ENCODE results near the gene FERMT2. TPM values are rescaled to one million over a fixed set of nuclear protein-coding genes. Genes with fewer than 3 reads are reported as not detected.
A peak's percentile ranks its signal among the peaks of the same experiment; 100 is the strongest.

FERMT2 gene
- polyA plus RNA-seq, 4 donors, result 0.89 to 18.9 (median 11.5) TPM

- Histone ChIP-seq H3K4me3 (ENCODE audit: low read depth in 1 of 3, low read length in 3 of 3) (peak overlapping the region; percentile 56 to 78 (median 76)), H3K36me3 (ENCODE audit: control insufficient read depth in 3 of 3, insufficient read depth in 2 of 3, low read depth in 1 of 3, low read length in 3 of 3) (peaks cover 0 to 3% (median 0%) of the 10 kb centered on the region in 3 donors), H3K27me3 (ENCODE audit: control insufficient read depth in 3 of 3, insufficient read depth in 3 of 3, low read length in 3 of 3) (peaks cover 2 to 34% (median 13%) of the 10 kb centered on the region in 3 donors), H3K4me1 (ENCODE audit: control insufficient read depth in 3 of 3, insufficient read depth in 2 of 3, low read depth in 1 of 3, low read length in 2 of 3) (peaks cover 0 to 4% (median 2%) of the 10 kb centered on the region in 3 donors), H3K9me3 (ENCODE audit: control insufficient read depth in 2 of 2, insufficient read depth in 1 of 2, low read depth in 1 of 2, low read length in 1 of 2) (no peaks in the 10 kb centered on the region), H3K27ac (ENCODE audit: low read depth in 1 of 3, low read length in 2 of 3) (peak overlapping the region in 2 of 3 donors; percentile 72 to 86)
- WGBS, 3 donors, result 2 to 6% (median 3%) methylated on average over 24 of the region's 24 CpGs
- no peak for FAIRE-seq
- DNase-seq, result peak in 1 of 2 donors; percentile 52
Measured at GRCh38 chr14:52949711-52950409, 990 bp downstream of the FERMT2 start.

GRCh38 chr14:52949249-52949648 lies 1.6 kb downstream of the FERMT2 start:
- DNase-seq (no peak), FAIRE-seq (no peak)
- Histone ChIP-seq H3K9me3 (ENCODE audit: control insufficient read depth in 2 of 2, insufficient read depth in 1 of 2, low read depth in 1 of 2, low read length in 1 of 2) (no peaks in the 10 kb centered on the region), H3K4me1 (ENCODE audit: control insufficient read depth in 3 of 3, insufficient read depth in 2 of 3, low read depth in 1 of 3, low read length in 2 of 3) (peaks cover 0 to 4% (median 2%) of the 10 kb centered on the region in 3 donors), H3K4me3 (ENCODE audit: low read depth in 1 of 3, low read length in 3 of 3) (peak overlapping the region in 1 of 3 donors; percentile 76), H3K27me3 (ENCODE audit: control insufficient read depth in 3 of 3, insufficient read depth in 3 of 3, low read length in 3 of 3) (peaks cover 2 to 34% (median 13%) of the 10 kb centered on the region in 3 donors), H3K27ac (ENCODE audit: low read depth in 1 of 3, low read length in 2 of 3) (peak overlapping the region in 1 of 3 donors; percentile 86), H3K36me3 (ENCODE audit: control insufficient read depth in 3 of 3, insufficient read depth in 2 of 3, low read depth in 1 of 3, low read length in 3 of 3) (peaks cover 0 to 3% (median 0%) of the 10 kb centered on the region in 3 donors)
- 11 to 24% (median 19%) methylated on average over 2 of the region's 2 CpGs for WGBS, 3 donors

DNA sequence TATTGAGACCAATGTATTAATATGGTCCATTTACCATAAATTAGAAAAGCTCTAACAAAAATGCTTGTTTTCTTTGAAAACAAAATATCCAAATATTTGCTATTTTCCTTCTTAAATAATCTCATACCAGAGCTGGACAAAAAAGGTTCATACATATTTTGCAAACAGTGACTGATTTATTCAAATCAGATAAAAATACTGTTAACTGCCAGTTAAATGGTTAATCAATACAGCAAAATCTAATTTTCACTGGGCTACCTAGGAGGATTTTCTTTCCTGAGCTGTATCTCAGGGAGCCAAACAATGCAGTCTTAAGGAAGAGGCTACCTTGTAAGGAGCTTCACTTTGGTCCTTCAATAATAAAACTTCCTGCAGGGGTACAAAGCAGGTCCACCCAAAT lies 2.0 kb downstream of the FERMT2 start:
- Histone ChIP-seq H3K4me1 (ENCODE audit: control insufficient read depth in 3 of 3, insufficient read depth in 2 of 3, low read depth in 1 of 3, low read length in 2 of 3) (peaks cover 0 to 4% (median 2%) of the 10 kb centered on the region in 3 donors), H3K27me3 (ENCODE audit: control insufficient read depth in 3 of 3, insufficient read depth in 3 of 3, low read length in 3 of 3) (peaks cover 2 to 34% (median 13%) of the 10 kb centered on the region in 3 donors), H3K27ac (ENCODE audit: low read depth in 1 of 3, low read length in 2 of 3) (no peak overlapping the region), H3K36me3 (ENCODE audit: control insufficient read depth in 3 of 3, insufficient read depth in 2 of 3, low read depth in 1 of 3, low read length in 3 of 3) (peaks cover 0 to 3% (median 0%) of the 10 kb centered on the region in 3 donors), H3K4me3 (ENCODE audit: low read depth in 1 of 3, low read length in 3 of 3) (peak overlapping the region in 1 of 3 donors; percentile 76), H3K9me3 (ENCODE audit: control insufficient read depth in 2 of 2, insufficient read depth in 1 of 2, low read depth in 1 of 2, low read length in 1 of 2) (no peaks in the 10 kb centered on the region)
- FAIRE-seq, result no peak
- DNase-seq, result no peak

DNA sequence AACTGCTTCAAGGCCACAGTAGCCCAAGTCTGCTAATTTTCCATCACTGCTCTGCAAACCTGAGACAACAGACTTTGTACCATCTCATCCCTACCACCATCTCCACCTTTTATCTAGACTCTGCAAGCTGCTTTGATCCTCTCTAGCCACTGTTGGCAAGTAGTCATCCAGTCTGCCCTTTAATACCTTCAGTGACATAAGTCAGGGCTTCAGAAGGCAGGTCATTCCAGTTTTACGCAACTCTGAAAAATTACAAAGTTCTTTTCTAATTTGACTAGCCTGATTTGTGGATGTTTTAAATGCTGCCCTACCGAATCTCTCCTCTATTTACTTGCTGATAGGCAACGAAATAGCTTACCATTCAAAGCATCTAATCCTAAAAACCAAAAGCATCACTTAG lies 2.8 kb downstream of the FERMT2 start:
- Histone ChIP-seq H3K4me3 (ENCODE audit: low read depth in 1 of 3, low read length in 3 of 3) (no peak overlapping the region), H3K9me3 (ENCODE audit: control insufficient read depth in 2 of 2, insufficient read depth in 1 of 2, low read depth in 1 of 2, low read length in 1 of 2) (no peaks in the 10 kb centered on the region), H3K27me3 (ENCODE audit: control insufficient read depth in 3 of 3, insufficient read depth in 3 of 3, low read length in 3 of 3) (peaks cover 2 to 32% (median 13%) of the 10 kb centered on the region in 3 donors), H3K36me3 (ENCODE audit: control insufficient read depth in 3 of 3, insufficient read depth in 2 of 3, low read depth in 1 of 3, low read length in 3 of 3) (peaks cover 0 to 3% (median 0%) of the 10 kb centered on the region in 3 donors), H3K4me1 (ENCODE audit: control insufficient read depth in 3 of 3, insufficient read depth in 2 of 3, low read depth in 1 of 3, low read length in 2 of 3) (peaks cover 0 to 4% (median 2%) of the 10 kb centered on the region in 3 donors), H3K27ac (ENCODE audit: low read depth in 1 of 3, low read length in 2 of 3) (no peak overlapping the region)
- WGBS, 3 donors, result 50 to 63% (median 52%) methylated on average over 3 of the region's 3 CpGs
- FAIRE-seq (no peak), DNase-seq (no peak)

GRCh38 chr14:52944254-52944653 lies 6.6 kb downstream of the FERMT2 start:
- DNase-seq (no peak), FAIRE-seq (no peak)
- no peak overlapping the region for H3K4me3 ChIP-seq (ENCODE audit: low read depth in 1 of 3, low read length in 3 of 3)
- peaks cover 0 to 9% (median 0%) of the 10 kb centered on the region in 3 donors for H3K27me3 ChIP-seq (ENCODE audit: control insufficient read depth in 3 of 3, insufficient read depth in 3 of 3, low read length in 3 of 3)
- H3K27ac ChIP-seq (ENCODE audit: low read depth in 1 of 3, low read length in 2 of 3), result no peak overlapping the region
- H3K4me1 ChIP-seq (ENCODE audit: control insufficient read depth in 3 of 3, insufficient read depth in 2 of 3, low read depth in 1 of 3, low read length in 2 of 3), result no peaks in the 10 kb centered on the region
- peaks cover 0 to 3% (median 0%) of the 10 kb centered on the region in 3 donors for H3K36me3 ChIP-seq (ENCODE audit: control insufficient read depth in 3 of 3, insufficient read depth in 2 of 3, low read depth in 1 of 3, low read length in 3 of 3)
- 63 to 87% (median 79%) methylated on average over 2 of the region's 2 CpGs for WGBS, 3 donors
- H3K9me3 ChIP-seq (ENCODE audit: control insufficient read depth in 2 of 2, insufficient read depth in 1 of 2, low read depth in 1 of 2, low read length in 1 of 2), result no peaks in the 10 kb centered on the region

DNA sequence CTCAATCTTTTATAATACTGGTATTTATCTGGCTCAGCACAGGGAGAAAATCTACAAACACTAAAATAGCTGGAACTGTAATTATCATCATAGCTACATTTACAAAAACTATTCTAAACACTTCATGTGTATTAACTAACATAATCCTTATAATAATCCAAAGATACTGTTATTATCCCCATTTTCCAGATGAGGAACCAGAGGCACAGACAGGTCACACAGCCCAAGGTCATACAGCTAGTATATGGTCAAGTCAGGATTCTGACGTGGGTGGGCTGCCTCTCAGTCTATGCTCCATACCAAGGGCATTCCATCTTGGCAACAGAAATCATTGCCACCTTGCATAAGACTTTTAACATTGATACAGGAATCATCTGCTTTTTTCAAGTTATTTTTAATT lies 11.4 kb downstream of the FERMT2 start:
- Histone ChIP-seq H3K36me3 (ENCODE audit: control insufficient read depth in 3 of 3, insufficient read depth in 2 of 3, low read depth in 1 of 3, low read length in 3 of 3) (no peaks in the 10 kb centered on the region), H3K27me3 (ENCODE audit: control insufficient read depth in 3 of 3, insufficient read depth in 3 of 3, low read length in 3 of 3) (no peaks in the 10 kb centered on the region), H3K4me3 (ENCODE audit: low read depth in 1 of 3, low read length in 3 of 3) (no peak overlapping the region), H3K27ac (ENCODE audit: low read depth in 1 of 3, low read length in 2 of 3) (no peak overlapping the region), H3K4me1 (ENCODE audit: control insufficient read depth in 3 of 3, insufficient read depth in 2 of 3, low read depth in 1 of 3, low read length in 2 of 3) (no peaks in the 10 kb centered on the region), H3K9me3 (ENCODE audit: control insufficient read depth in 2 of 2, insufficient read depth in 1 of 2, low read depth in 1 of 2, low read length in 1 of 2) (no peaks in the 10 kb centered on the region)
- WGBS, 3 donors, result 56 to 87% (median 68%) methylated on average over 1 of the region's 1 CpG
- DNase-seq (no peak), FAIRE-seq (no peak)

DNA sequence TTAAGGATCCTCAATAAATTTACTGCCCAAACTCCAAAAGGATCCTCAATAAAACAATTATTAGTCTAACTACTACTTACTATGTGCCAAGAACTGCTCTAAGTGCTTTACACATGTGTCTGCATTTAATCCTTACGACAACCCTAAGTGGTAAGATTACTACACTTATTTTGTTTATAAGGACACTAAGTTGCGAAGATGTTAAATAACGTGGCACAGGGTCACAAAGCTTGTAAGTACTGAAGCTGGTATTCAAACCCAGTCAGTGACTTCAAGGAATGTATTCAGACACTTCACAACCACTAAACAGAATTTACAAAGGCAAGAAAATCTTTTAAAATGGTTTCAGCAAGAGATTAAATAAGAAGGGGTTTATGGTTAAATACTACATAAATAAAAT lies 13.0 kb downstream of the FERMT2 start:
- WGBS, 3 donors, result 71 to 85% (median 82%) methylated on average over 3 of the region's 3 CpGs

GRCh38 chr14:52937306-52937705 lies 13.5 kb downstream of the FERMT2 start:
- H3K9me3 ChIP-seq (ENCODE audit: control insufficient read depth in 2 of 2, insufficient read depth in 1 of 2, low read depth in 1 of 2, low read length in 1 of 2), result no peaks in the 10 kb centered on the region
- H3K4me1 ChIP-seq (ENCODE audit: control insufficient read depth in 3 of 3, insufficient read depth in 2 of 3, low read depth in 1 of 3, low read length in 2 of 3), result no peaks in the 10 kb centered on the region
- H3K27me3 ChIP-seq (ENCODE audit: control insufficient read depth in 3 of 3, insufficient read depth in 3 of 3, low read length in 3 of 3), result no peaks in the 10 kb centered on the region
- H3K27ac ChIP-seq (ENCODE audit: low read depth in 1 of 3, low read length in 2 of 3), result no peak overlapping the region
- no peaks in the 10 kb centered on the region for H3K36me3 ChIP-seq (ENCODE audit: control insufficient read depth in 3 of 3, insufficient read depth in 2 of 3, low read depth in 1 of 3, low read length in 3 of 3)
- FAIRE-seq (no peak), DNase-seq (no peak)
- H3K4me3 ChIP-seq (ENCODE audit: low read depth in 1 of 3, low read length in 3 of 3), result no peak overlapping the region
- WGBS, 3 donors, result 68 to 80% (median 77%) methylated on average over 4 of the region's 4 CpGs

More for the DNA sequence above, 13.0 kb downstream of the FERMT2 start:
- Histone ChIP-seq H3K9me3 (ENCODE audit: control insufficient read depth in 2 of 2, insufficient read depth in 1 of 2, low read depth in 1 of 2, low read length in 1 of 2) (no peaks in the 10 kb centered on the region), H3K4me3 (ENCODE audit: low read depth in 1 of 3, low read length in 3 of 3) (no peak overlapping the region), H3K4me1 (ENCODE audit: control insufficient read depth in 3 of 3, insufficient read depth in 2 of 3, low read depth in 1 of 3, low read length in 2 of 3) (no peaks in the 10 kb centered on the region), H3K27me3 (ENCODE audit: control insufficient read depth in 3 of 3, insufficient read depth in 3 of 3, low read length in 3 of 3) (no peaks in the 10 kb centered on the region), H3K36me3 (ENCODE audit: control insufficient read depth in 3 of 3, insufficient read depth in 2 of 3, low read depth in 1 of 3, low read length in 3 of 3) (no peaks in the 10 kb centered on the region), H3K27ac (ENCODE audit: low read depth in 1 of 3, low read length in 2 of 3) (no peak overlapping the region)
- DNase-seq (no peak), FAIRE-seq (no peak)
